HG02981 (cell line): ENCODE results near the gene ZNF423.
"Not testable (repeated sequence)": the region's sequence is repeated elsewhere in the genome, so short reads cannot be mapped to it uniquely, and the experiment has no call there.

Experiments
- ATAC-seq: cut with Tn5 transposase; IDR thresholded peaks from one replicate; pipeline ENCODE4 v1.9.1; 2021; ENCODE audit warnings: mild to moderate bottlenecking, moderate library complexity; ENCODE audit not compliant: unreplicated experiment

ZNF423 gene

GRCh38 chr16:49523435-49524159, 332.3 kb downstream of the ZNF423 start:
- no peak for ATAC-seq

GRCh38 chr16:49521734-49522325, 334.1 kb downstream of the ZNF423 start:
- ATAC-seq, result no peak

GRCh38 chr16:49520492-49521038, 335.3 kb downstream of the ZNF423 start:
- no peak for ATAC-seq

GRCh38 chr16:49519741-49520140, 336.2 kb downstream of the ZNF423 start:
- ATAC-seq, result no peak

- no peak for ATAC-seq
Measured at GRCh38 chr16:49519008-49519656, 336.8 kb downstream of the ZNF423 start.

- ATAC-seq, result no peak
Measured at GRCh38 chr16:49516382-49517036, 339.4 kb downstream of the ZNF423 start.

- ATAC-seq, result no peak
Measured at GRCh38 chr16:49515861-49516260, 340.1 kb downstream of the ZNF423 start.

- ATAC-seq, result no peak
Measured at GRCh38 chr16:49515016-49515565, 340.8 kb downstream of the ZNF423 start.

GRCh38 chr16:49514073-49514980, 341.6 kb downstream of the ZNF423 start:
- ATAC-seq, result no peak

GRCh38 chr16:49513040-49513439, 342.9 kb downstream of the ZNF423 start:
- ATAC-seq, result no peak

- no peak for ATAC-seq
Measured at GRCh38 chr16:49510654-49511305, 345.1 kb downstream of the ZNF423 start.

- no peak for ATAC-seq
Measured at GRCh38 chr16:49510141-49510540, 345.8 kb downstream of the ZNF423 start.

GRCh38 chr16:49506058-49507013, 349.6 kb downstream of the ZNF423 start:
- not testable (repeated sequence) for ATAC-seq

GRCh38 chr16:49505556-49505955, 350.4 kb downstream of the ZNF423 start:
- no peak for ATAC-seq

GRCh38 chr16:49504626-49505025, 351.3 kb downstream of the ZNF423 start:
- no peak for ATAC-seq

- no peak for ATAC-seq
Measured at GRCh38 chr16:49504023-49504364, 351.9 kb downstream of the ZNF423 start.

- peak; percentile 78 for ATAC-seq
Measured at GRCh38 chr16:49503256-49504022, 352.5 kb downstream of the ZNF423 start.
